ENCODE data around the gene CSE1L.

DNA sequence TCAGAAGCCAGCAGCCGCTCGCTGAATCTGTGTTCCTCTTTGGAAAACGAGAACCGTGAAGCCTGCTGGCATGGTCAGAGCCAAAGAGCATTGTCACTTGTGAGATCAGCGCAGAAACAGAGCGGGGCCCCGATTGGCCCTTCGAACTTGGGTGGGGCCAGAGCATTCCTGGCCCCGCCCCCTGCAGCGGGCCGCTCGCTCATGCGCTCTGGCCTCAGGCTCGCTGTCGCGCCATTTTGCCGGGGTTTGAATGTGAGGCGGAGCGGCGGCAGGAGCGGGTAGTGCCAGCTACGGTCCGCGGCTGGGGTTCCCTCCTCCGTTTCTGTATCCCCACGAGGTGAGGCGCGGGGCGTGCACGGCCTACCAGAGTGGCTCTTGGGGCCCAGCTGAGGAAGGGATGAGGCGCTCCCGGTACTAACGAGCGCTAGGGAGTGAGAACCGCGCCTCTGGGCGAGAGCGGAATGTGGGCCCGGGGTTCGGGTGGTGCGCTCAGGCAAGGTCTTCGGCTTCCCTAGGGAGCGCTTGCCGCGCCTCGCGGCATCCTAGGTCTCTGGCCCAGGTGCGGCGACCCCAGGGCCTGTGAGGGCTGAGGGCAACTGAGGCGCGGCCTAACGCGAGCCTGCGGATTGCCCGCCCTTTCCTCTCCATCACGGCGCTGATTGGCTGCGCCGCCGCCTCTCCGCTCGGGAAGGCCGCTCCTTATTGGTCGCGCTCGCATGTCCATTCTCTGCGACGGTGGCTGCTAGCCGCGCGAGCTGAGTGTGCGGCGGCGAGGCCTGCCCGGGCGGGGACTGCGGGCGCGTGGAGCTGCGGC, at the start of gene CSE1L:
- TF ChIP-seq CTCF (IDR thresholded peaks at IDR 0.05), result no peak
- 0 out of 2 replicates have a peak, but pooled peaks have one; percentile 21 for TF ChIP-seq ZFX (IDR thresholded peaks at IDR 0.05; ENCODE audit: borderline replicate concordance)
